ENCODE data around the gene STH. TPM values are rescaled to one million over a fixed set of nuclear protein-coding genes. Genes with fewer than 3 reads are reported as not detected.

Gene STH
- total RNA-seq, 1 donor from 2014 or later: not detected

DNA sequence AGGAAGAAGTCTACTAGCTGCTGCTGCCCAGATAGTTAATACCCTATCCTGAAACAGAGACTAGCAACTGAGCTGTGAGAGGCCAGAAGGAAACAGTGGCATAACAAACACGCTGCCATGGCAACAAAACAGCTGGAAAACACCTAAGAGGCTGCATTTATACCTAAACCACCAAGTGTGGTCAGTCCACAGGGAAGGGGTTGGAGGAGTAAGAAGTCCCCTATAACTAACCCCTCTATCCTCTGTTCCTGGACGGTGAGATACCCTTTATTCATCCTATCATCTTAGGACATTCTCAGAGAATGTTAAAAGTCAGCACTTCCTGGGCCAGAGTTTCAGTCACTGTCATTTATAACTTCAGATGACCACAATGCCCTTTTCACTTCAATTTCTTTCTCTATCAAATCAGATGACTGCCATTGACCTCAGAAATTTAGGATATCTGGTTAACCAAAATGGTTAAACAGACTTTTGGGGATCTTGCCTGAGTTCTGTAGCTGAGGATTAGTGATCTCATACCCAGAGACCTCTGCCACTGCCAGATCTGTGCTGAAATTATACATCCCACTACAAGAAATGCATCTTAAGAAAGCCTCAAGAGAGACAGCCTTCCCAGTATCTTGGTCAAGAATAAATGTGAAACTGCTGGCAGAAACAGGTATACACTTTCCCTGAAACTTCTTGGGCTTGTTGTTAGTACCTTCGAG lies 36.2 kb downstream of the STH start:
- H3K4me1 Mint-ChIP-seq (ENCODE audit: low read depth): no peaks in the 10 kb centered on the region
- H3K27ac Mint-ChIP-seq (ENCODE audit: unreplicated experiment): no peak overlapping the region
- H3K27me3 Mint-ChIP-seq (ENCODE audit: low read depth): no peaks in the 10 kb centered on the region
- TF ChIP-seq, protein P1, sequence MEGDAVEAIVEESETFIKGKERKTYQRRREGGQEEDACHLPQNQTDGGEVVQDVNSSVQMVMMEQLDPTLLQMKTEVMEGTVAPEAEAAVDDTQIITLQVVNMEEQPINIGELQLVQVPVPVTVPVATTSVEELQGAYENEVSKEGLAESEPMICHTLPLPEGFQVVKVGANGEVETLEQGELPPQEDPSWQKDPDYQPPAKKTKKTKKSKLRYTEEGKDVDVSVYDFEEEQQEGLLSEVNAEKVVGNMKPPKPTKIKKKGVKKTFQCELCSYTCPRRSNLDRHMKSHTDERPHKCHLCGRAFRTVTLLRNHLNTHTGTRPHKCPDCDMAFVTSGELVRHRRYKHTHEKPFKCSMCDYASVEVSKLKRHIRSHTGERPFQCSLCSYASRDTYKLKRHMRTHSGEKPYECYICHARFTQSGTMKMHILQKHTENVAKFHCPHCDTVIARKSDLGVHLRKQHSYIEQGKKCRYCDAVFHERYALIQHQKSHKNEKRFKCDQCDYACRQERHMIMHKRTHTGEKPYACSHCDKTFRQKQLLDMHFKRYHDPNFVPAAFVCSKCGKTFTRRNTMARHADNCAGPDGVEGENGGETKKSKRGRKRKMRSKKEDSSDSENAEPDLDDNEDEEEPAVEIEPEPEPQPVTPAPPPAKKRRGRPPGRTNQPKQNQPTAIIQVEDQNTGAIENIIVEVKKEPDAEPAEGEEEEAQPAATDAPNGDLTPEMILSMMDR (IDR thresholded peaks at IDR 0.05): no peak
- peaks cover 57% of the 10 kb centered on the region for H3K36me3 Mint-ChIP-seq (ENCODE audit: low read depth)
- no peak for DNase-seq (ENCODE audit: low spot score)
- H3K4me3 Mint-ChIP-seq (ENCODE audit: unreplicated experiment): no peak overlapping the region
- no peaks in the 10 kb centered on the region for H3K9me3 Mint-ChIP-seq (ENCODE audit: low read depth)

DNA sequence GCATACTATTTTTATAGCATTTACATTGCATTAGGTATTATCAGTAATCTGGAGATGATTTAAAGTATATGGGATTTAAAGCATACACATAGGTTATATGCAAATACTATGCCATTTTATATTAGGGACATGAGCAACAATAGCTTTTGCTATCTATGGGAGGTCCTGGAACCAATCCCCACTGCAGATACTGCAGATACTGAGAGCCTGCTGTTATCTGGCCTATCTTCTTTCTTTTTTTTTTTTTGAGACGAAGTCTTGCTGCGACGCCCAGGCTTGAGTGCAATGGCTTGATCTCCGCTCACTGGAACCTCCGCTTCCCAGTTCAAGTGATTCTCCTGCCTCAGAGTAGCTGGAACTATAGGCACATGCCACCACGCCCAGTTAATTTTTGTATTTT lies 37.4 kb downstream of the STH start:
- TF ChIP-seq, protein P1 (IDR thresholded peaks at IDR 0.05): no peak
- peaks cover 50% of the 10 kb centered on the region for H3K36me3 Mint-ChIP-seq (ENCODE audit: low read depth)

DNA sequence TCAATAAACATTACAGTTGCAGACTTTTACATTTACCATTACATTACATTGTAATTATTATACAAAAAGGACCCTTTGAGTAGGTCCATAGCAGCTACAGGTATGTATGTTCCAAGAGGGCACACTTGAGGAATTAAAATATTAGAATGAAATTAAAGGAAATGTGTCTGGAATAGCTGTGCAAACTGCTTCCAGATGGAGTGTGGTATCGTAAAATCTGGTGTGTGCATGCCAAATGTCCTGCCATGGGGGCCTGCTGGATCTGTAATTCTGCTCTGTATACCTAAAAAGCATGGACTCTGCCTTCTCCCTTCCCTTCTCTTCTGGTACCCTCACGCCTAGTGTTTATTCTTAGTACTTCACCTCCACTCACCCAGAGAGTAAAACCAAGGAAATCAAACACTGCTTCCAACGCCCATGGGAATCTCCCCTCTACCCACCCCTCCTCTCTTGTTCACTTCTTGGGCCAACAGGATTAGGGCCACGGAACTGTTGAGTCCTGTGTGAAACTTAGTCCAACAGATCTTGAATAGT lies 38.7 kb downstream of the STH start:
- no peak for DNase-seq (ENCODE audit: low spot score)
- Mint-ChIP-seq H3K4me3 (ENCODE audit: unreplicated experiment) (no peak overlapping the region), H3K27ac (ENCODE audit: unreplicated experiment) (no peak overlapping the region), H3K4me1 (ENCODE audit: low read depth) (no peaks in the 10 kb centered on the region), H3K9me3 (ENCODE audit: low read depth) (no peaks in the 10 kb centered on the region), H3K36me3 (ENCODE audit: low read depth) (peaks cover 43% of the 10 kb centered on the region), H3K27me3 (ENCODE audit: low read depth) (no peaks in the 10 kb centered on the region)
- TF ChIP-seq, protein P1 (IDR thresholded peaks at IDR 0.05): no peak

More for the DNA sequence above, 37.4 kb downstream of the STH start:
- Mint-ChIP-seq H3K4me3 (ENCODE audit: unreplicated experiment) (no peak overlapping the region), H3K4me1 (ENCODE audit: low read depth) (no peaks in the 10 kb centered on the region), H3K27ac (ENCODE audit: unreplicated experiment) (no peak overlapping the region), H3K9me3 (ENCODE audit: low read depth) (no peaks in the 10 kb centered on the region), H3K27me3 (ENCODE audit: low read depth) (no peaks in the 10 kb centered on the region)
- no peak for DNase-seq (ENCODE audit: low spot score)

DNA sequence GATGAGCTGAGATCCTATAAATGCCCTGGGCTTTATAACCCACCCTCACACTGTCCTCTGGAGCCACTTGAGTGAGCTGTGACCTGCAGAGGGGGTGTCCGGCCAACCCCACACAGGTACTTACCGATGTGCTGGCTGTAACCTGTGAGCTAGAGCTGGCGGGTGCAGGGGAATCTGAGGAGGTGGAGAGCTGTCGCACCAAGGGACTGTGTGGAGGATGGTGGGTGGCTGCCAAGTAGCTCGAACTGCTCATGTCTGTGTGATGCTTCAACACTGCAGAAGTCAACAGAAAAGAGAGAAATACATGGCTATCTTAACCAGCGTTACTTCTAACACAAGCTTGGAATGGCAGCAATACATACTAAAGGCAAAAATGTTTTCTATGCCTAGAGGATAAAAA lies 39.4 kb downstream of the STH start:
- Mint-ChIP-seq H3K4me1 (ENCODE audit: low read depth) (no peaks in the 10 kb centered on the region), H3K27ac (ENCODE audit: unreplicated experiment) (no peak overlapping the region), H3K4me3 (ENCODE audit: unreplicated experiment) (no peak overlapping the region), H3K27me3 (ENCODE audit: low read depth) (no peaks in the 10 kb centered on the region), H3K36me3 (ENCODE audit: low read depth) (peaks cover 38% of the 10 kb centered on the region), H3K9me3 (ENCODE audit: low read depth) (no peaks in the 10 kb centered on the region)
- no peak for DNase-seq (ENCODE audit: low spot score)
- TF ChIP-seq, protein P1 (IDR thresholded peaks at IDR 0.05): no peak

DNA sequence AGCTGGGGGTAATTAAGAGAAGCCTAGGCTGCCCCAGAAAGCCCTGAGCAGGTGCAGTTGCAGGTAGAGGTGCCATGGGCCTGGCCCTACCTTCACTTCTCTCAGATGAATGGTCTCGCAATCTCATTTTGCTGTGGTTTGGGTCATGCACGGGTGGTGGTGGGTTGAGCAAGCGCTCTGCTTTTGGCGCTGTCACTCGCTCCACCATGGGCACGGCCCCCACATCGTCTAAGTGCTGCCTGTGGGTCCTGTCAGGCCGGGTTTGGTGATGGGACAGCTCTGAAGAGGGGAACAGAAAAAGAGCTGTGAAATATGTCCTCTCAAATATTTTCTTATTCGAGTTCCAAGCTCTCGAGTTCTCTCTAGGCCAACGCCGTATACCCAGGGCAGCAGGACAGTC lies 39.9 kb downstream of the STH start:
- no peak overlapping the region for H3K27ac Mint-ChIP-seq (ENCODE audit: unreplicated experiment)

More for the DNA sequence above, 39.9 kb downstream of the STH start:
- no peak for DNase-seq (ENCODE audit: low spot score)
- peaks cover under 1% of the 10 kb centered on the region for H3K4me1 Mint-ChIP-seq (ENCODE audit: low read depth)
- TF ChIP-seq, protein P1 (IDR thresholded peaks at IDR 0.05): no peak
- no peak overlapping the region for H3K4me3 Mint-ChIP-seq (ENCODE audit: unreplicated experiment)
- peaks cover 38% of the 10 kb centered on the region for H3K36me3 Mint-ChIP-seq (ENCODE audit: low read depth)
- H3K27me3 Mint-ChIP-seq (ENCODE audit: low read depth): no peaks in the 10 kb centered on the region
- no peaks in the 10 kb centered on the region for H3K9me3 Mint-ChIP-seq (ENCODE audit: low read depth)
